HPDE6-E6E7 (cell line): Measurements from ENCODE around the gene SLC25A17.

ENCODE experiments used
- DNase-seq: peaks from one replicate; pipeline ENCODE4 v3.0.0; 2011; ENCODE audit warnings: missing footprints; ENCODE audit errors: extremely low spot score

The SLC25A17 gene

GRCh38 chr22:40757071-40757470 is 62.1 kb downstream of the SLC25A17 start:
- DNase-seq = peak; percentile 21

GRCh38 chr22:40753114-40753513 is 66.0 kb downstream of the SLC25A17 start:
- DNase-seq = no peak

GRCh38 chr22:40751250-40751649 is 67.9 kb downstream of the SLC25A17 start:
- DNase-seq = no peak

- DNase-seq = no peak
Measured at GRCh38 chr22:40749829-40750228, 69.3 kb downstream of the SLC25A17 start.

- DNase-seq = no peak
Measured at GRCh38 chr22:40748388-40749355, 70.5 kb downstream of the SLC25A17 start.

GRCh38 chr22:40747361-40747760 is 71.8 kb downstream of the SLC25A17 start:
- DNase-seq = no peak

GRCh38 chr22:40746428-40747220 is 72.5 kb downstream of the SLC25A17 start:
- no peak for DNase-seq

GRCh38 chr22:40743768-40744167 is 75.4 kb downstream of the SLC25A17 start:
- DNase-seq = no peak

GRCh38 chr22:40741116-40741515 is 78.0 kb downstream of the SLC25A17 start:
- no peak for DNase-seq

GRCh38 chr22:40739721-40740120 is 79.4 kb downstream of the SLC25A17 start:
- no peak for DNase-seq

- DNase-seq = no peak
Measured at GRCh38 chr22:40733919-40734318, 85.2 kb downstream of the SLC25A17 start.

GRCh38 chr22:40732999-40733292 is 86.2 kb downstream of the SLC25A17 start:
- DNase-seq = no peak

GRCh38 chr22:40729284-40729683 is 89.9 kb downstream of the SLC25A17 start:
- no peak for DNase-seq

- no peak for DNase-seq
Measured at GRCh38 chr22:40728731-40729189, 90.4 kb downstream of the SLC25A17 start.

- no peak for DNase-seq
Measured at GRCh38 chr22:40727964-40728615, 91.1 kb downstream of the SLC25A17 start.

GRCh38 chr22:40727070-40727963 is 91.8 kb downstream of the SLC25A17 start:
- DNase-seq = no peak

GRCh38 chr22:40726514-40726913 is 92.6 kb downstream of the SLC25A17 start:
- DNase-seq = no peak

GRCh38 chr22:40723396-40723933 is 95.7 kb downstream of the SLC25A17 start:
- DNase-seq = no peak

- DNase-seq = no peak
Measured at GRCh38 chr22:40721266-40721665, 97.9 kb downstream of the SLC25A17 start.

GRCh38 chr22:40720538-40721256 is 98.4 kb downstream of the SLC25A17 start:
- no peak for DNase-seq
